IMR-90 (cell line): ENCODE results near the gene SCARF1.

Experiments
- BHLHE40 ChIP-seq: fragments of 150-350 bp; IDR thresholded peaks from 2 replicates; pipeline ENCODE4 v1.6.1; 2016; ENCODE audit warnings: mild to moderate bottlenecking, low read depth, low read length
- CEBPB ChIP-seq: IDR thresholded peaks from 2 replicates; pipeline ENCODE4 v1.6.1; 2012; ENCODE audit warnings: low read depth, low read length, improper control_type of control experiment
- CTCF ChIP-seq: conservative IDR thresholded peaks from 2 replicates; pipeline ENCODE4 v1.5.1; 2012; ENCODE audit warnings: mild to moderate bottlenecking, low read depth, low read length, improper control_type of control experiment
- FOS ChIP-seq: fragments of 150-350 bp; IDR thresholded peaks from 2 replicates; pipeline ENCODE4 v1.6.1; 2016; ENCODE audit warnings: low read depth, low read length
- MAFK ChIP-seq: IDR thresholded peaks from 2 replicates; pipeline ENCODE4 v1.6.1; 2012; ENCODE audit warnings: low read depth, low read length, improper control_type of control experiment
- MXI1 ChIP-seq: IDR thresholded peaks from 2 replicates; pipeline ENCODE4 v1.6.1; 2012; ENCODE audit warnings: low read depth, mild to moderate bottlenecking, low read length, moderate library complexity, borderline replicate concordance
- NFE2L2 ChIP-seq: fragments of 150-350 bp; IDR thresholded peaks from 2 replicates; pipeline ENCODE4 v1.6.1; 2016; ENCODE audit warnings: low read depth, mild to moderate bottlenecking, low read length
- POLR2A ChIP-seq: IDR thresholded peaks from 2 replicates; pipeline ENCODE4 v1.6.1; 2012; ENCODE audit warnings: mild to moderate bottlenecking, low read depth, low read length
- RAD21 ChIP-seq: IDR thresholded peaks from 2 replicates; pipeline ENCODE4 v1.6.1; 2012; ENCODE audit warnings: low read length, improper control_type of control experiment
- RCOR1 ChIP-seq: IDR thresholded peaks from 2 replicates; pipeline ENCODE4 v1.6.1; 2012; ENCODE audit warnings: mild to moderate bottlenecking, low read length, improper control_type of control experiment; ENCODE audit not compliant: insufficient replicate concordance
- RFX5 ChIP-seq: IDR thresholded peaks from 2 replicates; pipeline ENCODE4 v1.8.0; 2012; ENCODE audit warnings: low read depth, mild to moderate bottlenecking, low read length, moderate library complexity
- SMC3 ChIP-seq: fragments of 150-350 bp; IDR thresholded peaks from 2 replicates; pipeline ENCODE4 v1.6.1; 2016; ENCODE audit warnings: low read depth, mild to moderate bottlenecking, antibody characterized with exemption, low read length, moderate library complexity

GRCh38 chr17:1639549-1640180 lies 5.9 kb downstream of the SCARF1 start:
- TF ChIP-seq CTCF (no peak), POLR2A (no peak), MAFK (no peak), FOS (no peak), RAD21 (no peak), BHLHE40 (no peak), MXI1 (no peak), SMC3 (no peak), RCOR1 (no peak), CEBPB (no peak), NFE2L2 (no peak), RFX5 (no peak)
